GM12874 (cell line): ENCODE results near the gene PLIN3.

Experiments used
- TF ChIP-seq, protein P1 (sequence below): IDR thresholded peaks from 2 replicates; pipeline ENCODE4 v1.5.1; 2011; ENCODE audit warnings: low read depth, mild to moderate bottlenecking, control low read depth, low read length, moderate library complexity; ENCODE audit not compliant: insufficient read depth

Gene PLIN3

DNA sequence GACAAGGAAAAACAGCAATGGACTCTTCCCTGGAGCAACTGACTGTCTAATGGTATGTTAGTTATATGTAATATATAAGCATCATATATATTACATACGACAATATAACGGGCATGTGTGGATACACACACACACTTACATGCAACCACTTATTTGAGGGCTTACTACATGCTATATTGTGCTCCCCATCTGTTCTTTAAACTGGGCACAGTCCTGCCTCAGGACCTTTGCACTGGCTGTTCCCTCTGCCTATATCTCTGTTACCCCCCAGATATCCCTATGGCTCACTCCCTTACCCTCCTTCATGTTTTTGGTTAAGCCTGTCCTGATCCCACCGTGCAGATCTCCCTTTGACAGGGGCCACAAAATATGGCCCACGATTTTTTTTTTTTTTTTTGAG is 46.2 kb downstream of the PLIN3 start:
- TF ChIP-seq, protein P1, sequence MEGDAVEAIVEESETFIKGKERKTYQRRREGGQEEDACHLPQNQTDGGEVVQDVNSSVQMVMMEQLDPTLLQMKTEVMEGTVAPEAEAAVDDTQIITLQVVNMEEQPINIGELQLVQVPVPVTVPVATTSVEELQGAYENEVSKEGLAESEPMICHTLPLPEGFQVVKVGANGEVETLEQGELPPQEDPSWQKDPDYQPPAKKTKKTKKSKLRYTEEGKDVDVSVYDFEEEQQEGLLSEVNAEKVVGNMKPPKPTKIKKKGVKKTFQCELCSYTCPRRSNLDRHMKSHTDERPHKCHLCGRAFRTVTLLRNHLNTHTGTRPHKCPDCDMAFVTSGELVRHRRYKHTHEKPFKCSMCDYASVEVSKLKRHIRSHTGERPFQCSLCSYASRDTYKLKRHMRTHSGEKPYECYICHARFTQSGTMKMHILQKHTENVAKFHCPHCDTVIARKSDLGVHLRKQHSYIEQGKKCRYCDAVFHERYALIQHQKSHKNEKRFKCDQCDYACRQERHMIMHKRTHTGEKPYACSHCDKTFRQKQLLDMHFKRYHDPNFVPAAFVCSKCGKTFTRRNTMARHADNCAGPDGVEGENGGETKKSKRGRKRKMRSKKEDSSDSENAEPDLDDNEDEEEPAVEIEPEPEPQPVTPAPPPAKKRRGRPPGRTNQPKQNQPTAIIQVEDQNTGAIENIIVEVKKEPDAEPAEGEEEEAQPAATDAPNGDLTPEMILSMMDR, result no peak

DNA sequence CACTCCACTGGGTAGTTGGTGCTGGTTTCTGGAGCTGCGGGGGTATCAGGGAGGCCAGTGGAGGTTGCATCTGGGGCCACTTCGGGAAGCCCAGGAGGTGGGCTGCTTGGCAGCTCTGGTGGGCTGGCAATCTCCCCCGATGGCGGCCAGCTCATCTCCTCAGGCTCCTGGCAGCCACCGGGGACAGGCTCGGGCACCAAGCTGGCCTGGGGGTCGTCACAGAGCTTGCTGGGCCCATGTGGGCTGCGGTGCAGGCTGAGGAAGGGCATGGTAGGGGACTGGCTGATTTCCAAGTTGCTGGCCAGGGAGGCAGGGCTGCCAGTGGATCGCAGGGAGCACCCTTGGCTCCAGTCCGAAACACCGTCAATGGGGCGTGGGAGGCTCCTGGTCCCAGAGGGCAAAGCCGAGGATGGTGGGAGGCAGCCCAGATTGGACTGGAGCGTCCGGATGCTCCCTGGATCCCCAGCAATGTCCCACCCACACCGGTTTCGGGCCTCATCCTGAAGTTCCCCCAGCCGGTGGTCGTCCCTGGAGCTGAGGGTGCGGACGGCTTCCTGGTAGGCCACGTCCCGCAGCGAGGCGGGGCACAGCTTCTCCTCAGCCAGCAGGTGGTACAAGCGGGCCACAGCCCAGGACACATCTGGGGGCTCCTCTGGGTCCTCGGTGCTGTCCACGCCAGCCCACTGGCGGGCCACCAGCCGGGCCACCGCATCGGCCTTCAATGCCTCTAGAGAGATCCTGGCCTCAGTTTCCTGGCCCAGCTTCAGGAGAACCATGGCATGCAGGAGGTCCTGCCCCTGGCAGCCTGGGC is 49.8 kb downstream of the PLIN3 start:
- TF ChIP-seq, protein P1, result no peak

DNA sequence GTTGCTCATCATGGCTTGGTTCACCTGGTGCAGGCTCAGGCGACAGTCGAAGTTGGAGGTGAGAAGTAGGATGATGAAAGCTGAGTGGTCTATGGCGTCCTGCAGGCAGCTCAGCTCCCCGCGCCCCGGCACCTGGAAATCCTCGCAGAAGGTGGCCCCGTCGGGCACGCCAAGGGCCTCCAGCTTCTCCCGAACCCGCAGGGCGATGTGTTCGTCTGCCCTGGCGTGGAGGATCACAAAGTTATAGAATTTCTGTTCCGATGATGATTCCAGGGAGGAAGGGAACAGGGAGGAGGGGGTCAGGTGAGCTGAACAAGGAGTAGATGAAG is 50.6 kb downstream of the PLIN3 start:
- TF ChIP-seq, protein P1, result no peak

DNA sequence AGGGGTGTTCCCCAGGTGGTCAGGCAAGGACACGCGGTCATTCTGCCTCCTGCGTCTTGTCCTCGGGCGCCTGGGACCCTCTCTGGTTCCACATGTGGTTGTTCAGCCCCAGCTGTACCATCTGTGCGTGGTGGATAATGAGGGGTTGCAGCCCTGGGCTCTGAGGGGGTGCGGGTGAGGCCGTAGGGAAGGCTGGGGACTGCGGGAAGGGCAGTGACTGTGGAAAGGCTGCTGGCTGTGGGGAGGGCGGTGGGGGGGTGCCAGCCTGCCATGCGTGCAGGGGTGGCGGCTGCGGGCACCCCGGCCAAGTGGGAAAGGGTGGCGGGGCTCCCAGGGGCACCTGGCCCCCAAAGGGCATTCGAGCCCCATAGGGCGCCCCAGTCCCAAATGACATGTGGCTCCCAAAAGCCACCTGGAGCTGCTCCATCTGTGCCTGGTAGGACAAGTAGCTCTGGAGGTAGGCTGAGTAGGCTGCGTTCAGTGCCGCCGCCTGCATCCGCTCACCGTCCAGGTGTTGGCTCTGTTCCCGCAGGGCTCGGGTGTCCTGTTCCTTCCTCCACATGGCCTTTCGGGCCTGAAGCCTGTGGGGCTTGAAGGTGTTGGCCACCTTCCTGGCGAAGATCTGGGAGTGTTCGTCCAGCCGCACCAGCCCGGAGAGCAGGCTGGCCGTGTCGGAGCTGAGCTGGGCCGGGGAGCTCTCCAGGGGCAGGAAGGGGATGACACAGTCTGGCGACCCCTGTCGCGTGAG is 51.1 kb downstream of the PLIN3 start:
- TF ChIP-seq, protein P1, result no peak

DNA sequence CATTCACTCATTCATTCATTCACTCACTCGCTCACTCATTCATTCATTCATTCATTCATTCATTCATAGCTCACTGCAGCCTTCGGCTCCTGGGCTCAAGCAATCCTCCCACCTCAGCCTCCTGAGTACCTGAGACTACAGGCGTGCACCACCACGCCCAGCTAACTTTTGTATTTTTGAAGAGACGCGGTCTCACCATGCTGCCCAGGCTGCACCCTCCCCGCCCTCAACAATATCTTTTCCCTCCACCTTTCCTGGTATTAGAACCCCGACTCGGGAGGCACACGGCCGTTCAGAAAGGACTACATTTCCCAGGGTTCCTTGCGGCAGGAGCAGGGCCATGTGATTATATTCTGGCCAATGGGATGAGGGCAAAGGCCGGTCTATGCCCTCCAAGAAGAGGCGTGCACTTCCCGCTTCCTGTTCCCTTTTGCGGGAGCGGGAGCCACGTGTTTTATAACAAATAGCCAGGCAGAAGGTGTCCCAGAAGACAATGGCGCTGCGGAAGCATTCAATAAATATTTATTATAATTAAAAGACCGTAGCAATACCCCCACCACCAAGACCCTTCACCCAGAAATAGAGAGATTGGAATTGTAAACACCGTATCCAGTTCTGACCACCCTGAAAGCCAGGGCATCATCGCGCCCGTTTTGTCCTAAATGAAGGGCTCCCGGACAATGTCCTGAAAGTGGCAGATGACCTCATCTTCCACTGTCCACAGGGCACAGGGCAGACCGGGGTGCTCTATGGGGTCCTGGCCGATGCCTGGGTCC is 51.9 kb downstream of the PLIN3 start:
- TF ChIP-seq, protein P1, result no peak

DNA sequence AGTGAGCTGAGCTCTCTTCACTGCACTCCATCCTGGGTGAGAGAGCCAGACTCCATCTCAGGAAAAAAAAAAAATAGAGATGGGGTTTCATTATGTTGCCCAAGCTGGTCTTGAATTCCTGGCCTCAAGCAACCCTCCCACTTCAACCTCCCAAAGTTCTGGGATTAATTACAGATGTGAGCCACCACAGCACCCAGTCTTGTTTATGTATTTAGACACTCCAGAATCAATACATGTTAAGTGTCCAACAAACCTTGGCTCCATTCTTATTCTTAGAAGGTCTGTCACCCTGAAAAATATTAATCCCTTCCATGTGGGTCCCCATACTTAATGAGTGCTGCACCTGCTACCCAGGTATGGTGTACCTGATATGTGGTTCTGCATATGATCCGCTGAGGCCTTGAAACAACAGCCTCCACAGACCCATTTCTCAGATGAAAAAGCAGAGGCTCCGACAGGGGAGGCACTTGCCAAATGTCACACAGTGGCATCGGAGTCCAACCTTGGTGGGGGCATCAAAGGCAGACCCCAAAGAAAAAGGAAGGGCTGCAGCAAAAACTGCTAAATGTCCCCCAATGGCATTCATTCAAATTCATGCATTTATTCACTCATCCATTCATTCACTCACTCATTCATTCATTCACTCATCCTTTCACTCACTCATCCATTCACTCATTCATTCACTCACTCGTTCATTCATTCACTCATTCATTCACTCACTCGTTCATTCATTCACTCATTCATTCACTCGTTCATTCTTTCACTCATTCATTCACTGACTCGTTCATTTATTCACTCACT is 52.6 kb downstream of the PLIN3 start:
- TF ChIP-seq, protein P1, result no peak
